Muscle layer of duodenum (tissue), 2 donors: ENCODE results near the gene PNO1.

Experiments
- H3K27ac ChIP-seq: one replicate; pipeline ENCODE4 v1.7.0; 2013; ENCODE audit warnings: mild to moderate bottlenecking, low read length
- H3K27me3 ChIP-seq: one replicate; pipeline ENCODE4 v1.7.0; 2013; ENCODE audit warnings: low read depth, mild to moderate bottlenecking, control low read depth, low read length
- H3K36me3 ChIP-seq, 2 donors: one replicate each; pipeline ENCODE4 v1.7.0; 2013; ENCODE audit warnings: low read length in 2 of 2, control low read depth in 1 of 2, mild to moderate bottlenecking in 1 of 2; ENCODE audit not compliant: insufficient read depth in 2 of 2, control insufficient read depth in 1 of 2
- H3K4me1 ChIP-seq, 2 donors: one replicate each; pipeline ENCODE4 v1.7.0; 2013; ENCODE audit warnings: low read length in 2 of 2, mild to moderate bottlenecking in 2 of 2, control low read depth in 1 of 2, moderate library complexity in 1 of 2; ENCODE audit not compliant: insufficient read depth in 2 of 2, control insufficient read depth in 1 of 2
- H3K4me3 ChIP-seq, 2 donors: one replicate each; pipeline ENCODE4 v1.7.0; 2013; ENCODE audit warnings: low read length in 2 of 2, low read depth in 1 of 2, mild to moderate bottlenecking in 1 of 2
- H3K9me3 ChIP-seq, 2 donors: one replicate each; pipeline ENCODE4 v1.7.0; 2013; ENCODE audit warnings: low read length in 2 of 2, control low read depth in 1 of 2, mild to moderate bottlenecking in 1 of 2; ENCODE audit not compliant: control insufficient read depth in 1 of 2
- donor health status: healthy.

Gene PNO1

DNA sequence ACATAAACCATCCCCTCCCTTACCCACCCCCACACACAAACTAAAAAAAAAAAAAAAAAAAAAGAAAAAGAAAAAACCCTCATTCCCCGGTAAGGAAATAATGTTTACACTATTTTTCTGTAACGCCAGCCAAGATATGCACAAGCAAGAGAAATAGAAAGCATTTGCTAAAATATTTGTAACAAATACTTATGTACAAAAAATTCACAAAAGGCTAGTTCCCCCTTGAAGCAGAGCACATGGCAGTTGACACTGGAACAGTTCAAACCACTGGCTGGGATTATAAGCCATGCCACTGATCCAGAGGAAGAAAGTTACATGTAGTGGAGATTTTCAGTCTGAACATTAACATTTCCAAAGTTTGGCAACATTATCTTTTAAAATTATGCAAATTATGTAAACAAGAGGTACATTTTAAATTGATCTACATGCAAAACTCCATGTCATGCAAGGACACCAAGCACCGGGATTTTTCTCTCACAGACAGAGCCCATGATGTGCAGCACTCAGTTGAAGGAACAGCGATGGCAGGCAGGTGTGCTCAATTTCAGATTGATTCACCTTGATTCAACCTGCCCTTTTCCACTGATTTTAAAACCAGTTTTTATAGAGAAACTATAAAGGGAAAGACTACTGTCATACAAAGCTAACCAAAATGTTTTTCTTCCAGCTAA is 21.4 kb downstream of the PNO1 start:
- H3K27ac ChIP-seq: no peak overlapping the region
- peaks cover 21 to 27% of the 10 kb centered on the region in 2 donors for H3K36me3 ChIP-seq
- H3K4me3 ChIP-seq: no peak overlapping the region
- H3K27me3 ChIP-seq: no peaks in the 10 kb centered on the region
- H3K4me1 ChIP-seq: peaks cover 0 to 11% of the 10 kb centered on the region in 2 donors
- no peaks in the 10 kb centered on the region for H3K9me3 ChIP-seq

DNA sequence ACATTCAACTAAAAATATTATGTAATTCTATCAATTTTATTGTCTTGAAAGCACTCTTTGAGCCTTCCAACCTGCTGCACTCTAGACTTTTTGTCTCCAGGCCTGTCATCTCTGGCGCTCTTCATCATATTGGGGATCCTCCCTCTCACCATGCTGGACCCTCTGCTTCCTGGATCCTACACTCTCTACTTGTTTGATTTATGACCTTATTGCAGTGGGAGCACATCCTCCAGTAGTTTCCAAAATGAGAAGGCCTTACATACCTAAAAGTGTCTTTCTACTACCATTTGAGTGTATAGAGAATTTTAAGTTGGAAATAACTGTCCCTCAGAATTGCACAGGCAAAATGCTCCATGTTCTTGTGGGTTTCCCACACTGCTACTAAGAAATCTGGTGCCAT is 25.2 kb downstream of the PNO1 start:
- no peak overlapping the region for H3K4me3 ChIP-seq
- H3K27ac ChIP-seq: no peak overlapping the region
- no peaks in the 10 kb centered on the region for H3K27me3 ChIP-seq
- H3K4me1 ChIP-seq: peaks cover 0 to 11% of the 10 kb centered on the region in 2 donors
- no peaks in the 10 kb centered on the region for H3K9me3 ChIP-seq
- H3K36me3 ChIP-seq: peaks cover 8 to 16% of the 10 kb centered on the region in 2 donors

DNA sequence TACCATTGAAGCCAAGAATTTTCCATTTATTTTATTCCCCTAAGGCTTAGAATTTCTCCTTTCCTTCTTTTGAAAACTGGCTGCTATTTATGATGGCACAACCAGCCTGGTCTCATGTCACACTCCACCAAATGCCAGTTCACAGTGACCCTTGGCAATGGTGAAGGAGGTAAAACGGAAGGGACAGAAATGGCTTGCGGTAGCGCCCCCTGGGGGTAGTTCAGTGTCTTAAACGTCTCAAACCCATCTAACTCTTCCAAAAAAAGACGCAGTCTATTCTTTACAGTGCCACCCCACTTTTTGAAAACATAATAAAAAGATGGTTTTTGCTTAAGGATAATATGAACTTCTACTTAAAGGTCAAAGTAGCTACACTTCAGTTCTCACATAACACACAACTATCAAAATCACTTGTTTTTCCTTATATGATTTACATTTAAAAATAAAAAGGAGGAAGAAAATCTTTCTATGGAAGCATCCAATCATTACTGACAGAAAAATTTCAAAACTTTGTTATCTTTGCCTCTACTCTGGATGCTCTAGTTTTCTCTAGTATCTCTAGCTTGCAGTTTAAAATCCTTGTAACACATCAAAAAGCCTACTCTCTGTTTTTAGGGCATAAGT is 28.0 kb downstream of the PNO1 start:
- peaks cover 7 to 15% of the 10 kb centered on the region in 2 donors for H3K36me3 ChIP-seq

DNA sequence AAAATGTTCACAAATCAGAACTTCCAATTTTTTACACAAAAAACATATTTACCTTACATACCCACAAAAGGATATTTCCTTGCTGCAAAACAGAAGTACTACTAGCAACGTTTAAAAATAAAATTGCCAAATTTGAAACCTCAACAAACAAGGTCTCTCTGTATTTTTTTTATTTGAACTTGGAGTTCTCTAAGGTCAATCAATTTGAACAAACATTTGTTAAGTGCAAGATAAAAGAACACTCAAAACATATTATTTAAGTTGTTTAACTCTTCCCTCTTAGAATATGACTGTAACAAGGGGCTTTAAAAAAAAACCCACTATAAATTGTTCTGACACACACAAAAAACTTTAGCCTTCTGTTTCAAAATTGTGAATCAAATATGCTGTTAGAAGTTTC is 29.6 kb downstream of the PNO1 start:
- peaks cover 7 to 13% of the 10 kb centered on the region in 2 donors for H3K36me3 ChIP-seq
- H3K27ac ChIP-seq: no peak overlapping the region
- H3K27me3 ChIP-seq: no peaks in the 10 kb centered on the region
- no peaks in the 10 kb centered on the region for H3K9me3 ChIP-seq
- no peak overlapping the region for H3K4me3 ChIP-seq
- no peaks in the 10 kb centered on the region for H3K4me1 ChIP-seq

More for the DNA sequence above, 28.0 kb downstream of the PNO1 start:
- Histone ChIP-seq H3K4me1 (no peaks in the 10 kb centered on the region), H3K4me3 (no peak overlapping the region), H3K9me3 (no peaks in the 10 kb centered on the region), H3K27me3 (no peaks in the 10 kb centered on the region), H3K27ac (no peak overlapping the region)

DNA sequence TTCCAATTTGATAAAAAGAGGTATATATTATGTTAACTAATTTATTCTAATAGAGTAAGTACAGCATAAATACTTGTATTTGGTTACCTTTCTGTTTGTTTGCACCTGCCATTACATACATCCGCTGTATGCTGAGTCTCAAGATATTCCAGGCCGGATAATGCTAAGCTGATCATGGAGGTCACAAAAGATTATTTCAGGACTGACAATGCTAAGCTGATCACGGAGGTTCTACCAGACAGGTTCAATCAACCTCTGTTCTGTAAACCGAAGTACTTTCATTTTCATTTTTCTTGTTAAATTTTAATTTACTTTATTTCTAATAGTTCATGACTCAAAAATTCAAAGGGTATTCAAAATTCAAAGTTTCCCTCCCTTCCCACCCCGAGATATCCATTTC is 31.1 kb downstream of the PNO1 start:
- no peaks in the 10 kb centered on the region for H3K27me3 ChIP-seq
- H3K4me3 ChIP-seq: no peak overlapping the region
- H3K9me3 ChIP-seq: no peaks in the 10 kb centered on the region
- H3K4me1 ChIP-seq: peaks cover 0 to 5% of the 10 kb centered on the region in 2 donors
- H3K27ac ChIP-seq: no peak overlapping the region
- H3K36me3 ChIP-seq: peaks cover 5 to 9% of the 10 kb centered on the region in 2 donors

DNA sequence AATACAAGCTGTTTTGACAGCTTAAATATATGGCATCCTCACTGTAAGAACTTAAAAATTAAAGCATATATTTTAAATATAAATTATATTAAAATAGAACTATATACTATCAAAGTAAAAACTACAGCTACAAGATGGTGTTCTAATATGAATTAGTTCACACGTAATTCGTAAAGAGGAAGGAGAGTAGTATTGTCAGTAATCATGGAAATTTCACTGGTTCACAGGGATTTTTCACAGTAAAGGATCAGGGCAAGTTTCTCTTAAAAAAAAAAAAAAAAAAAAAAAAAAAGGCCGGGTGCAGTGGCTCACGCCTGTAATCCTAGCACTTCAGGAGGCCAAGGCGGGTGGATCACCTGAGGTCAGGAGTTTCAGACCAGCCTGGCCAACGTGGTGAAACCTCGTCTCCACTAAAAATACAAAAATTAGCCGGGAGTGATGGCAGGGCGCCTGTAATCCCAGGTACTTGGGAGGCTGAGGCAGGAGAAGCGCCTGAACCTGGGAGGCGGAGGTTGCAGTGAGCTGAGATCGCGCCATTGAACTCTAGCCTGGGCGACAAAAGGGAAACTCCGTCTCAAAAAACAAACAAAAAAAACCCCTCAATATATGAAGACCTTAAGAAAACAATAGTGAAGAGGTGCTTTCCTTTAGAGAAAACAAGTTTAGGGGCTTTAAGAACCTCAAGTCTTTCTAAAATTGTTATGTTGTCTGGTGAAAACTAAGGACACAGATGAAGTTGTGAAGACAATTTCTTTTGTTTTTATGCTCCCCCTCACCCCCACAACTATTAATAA is 32.5 kb downstream of the PNO1 start:
- H3K4me1 ChIP-seq: peaks cover 6 to 8% of the 10 kb centered on the region in 2 donors
- no peaks in the 10 kb centered on the region for H3K9me3 ChIP-seq
- H3K27ac ChIP-seq: no peak overlapping the region
- H3K4me3 ChIP-seq: no peak overlapping the region
- peaks cover 0 to 6% of the 10 kb centered on the region in 2 donors for H3K36me3 ChIP-seq
- H3K27me3 ChIP-seq: no peaks in the 10 kb centered on the region

DNA sequence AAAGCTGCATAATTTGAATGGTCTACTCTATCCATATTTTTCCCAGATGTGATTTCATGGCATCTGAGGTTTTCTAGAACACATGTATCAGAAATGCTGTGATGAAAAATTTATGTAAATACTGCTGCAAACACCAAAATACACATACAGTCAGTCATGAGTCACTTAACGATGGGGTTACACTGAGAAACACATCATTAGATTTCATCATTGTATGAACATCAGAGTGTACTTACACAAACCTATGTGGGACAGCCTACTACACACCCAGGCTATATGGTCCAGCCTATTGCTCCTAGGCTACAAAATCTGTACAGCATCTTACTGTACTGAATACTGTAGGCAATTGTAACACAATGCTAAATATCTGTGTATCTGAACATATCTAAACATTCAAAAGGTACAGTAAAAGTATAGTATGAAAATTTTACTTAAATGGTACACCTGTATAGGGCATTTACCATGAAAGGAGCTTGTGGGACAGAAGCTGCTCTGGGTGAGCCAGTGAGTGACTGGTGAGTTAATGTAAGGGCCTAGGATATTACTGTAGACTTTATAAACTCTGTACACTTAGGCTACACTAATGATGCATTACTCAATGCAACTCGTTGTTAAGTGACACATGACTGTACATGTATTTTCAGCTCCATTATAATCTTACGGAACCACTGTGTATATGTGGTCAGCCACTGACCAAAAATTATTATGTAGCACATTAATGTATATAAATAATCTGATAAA is 33.5 kb downstream of the PNO1 start:
- no peak overlapping the region for H3K27ac ChIP-seq
- peaks cover 6 to 13% of the 10 kb centered on the region in 2 donors for H3K4me1 ChIP-seq
- no peak overlapping the region for H3K4me3 ChIP-seq
- H3K27me3 ChIP-seq: no peaks in the 10 kb centered on the region
- peaks cover 0 to 6% of the 10 kb centered on the region in 2 donors for H3K36me3 ChIP-seq
- H3K9me3 ChIP-seq: no peaks in the 10 kb centered on the region

DNA sequence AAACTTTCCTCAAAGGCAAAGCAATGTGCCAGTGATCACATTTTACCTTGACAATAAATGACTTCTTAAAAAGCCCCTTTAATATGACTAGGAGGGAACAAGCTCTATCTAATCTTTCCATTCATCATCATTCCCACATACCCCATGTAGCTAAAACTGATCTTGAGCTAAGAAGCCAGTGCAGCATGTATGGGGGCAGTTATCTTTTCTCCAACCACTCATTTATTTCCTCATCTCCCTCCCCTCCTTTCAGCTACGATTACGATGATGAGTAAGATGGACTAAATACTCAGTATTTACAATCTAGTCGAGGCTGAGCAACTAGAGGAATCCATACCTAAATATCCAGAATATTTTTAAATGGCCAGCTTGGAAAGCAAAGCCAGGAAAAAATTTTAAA is 35.5 kb downstream of the PNO1 start:
- Histone ChIP-seq H3K36me3 (no peaks in the 10 kb centered on the region), H3K9me3 (no peaks in the 10 kb centered on the region), H3K27ac (no peak overlapping the region), H3K4me3 (no peak overlapping the region), H3K4me1 (peaks cover 13 to 19% of the 10 kb centered on the region in 2 donors), H3K27me3 (no peaks in the 10 kb centered on the region)

DNA sequence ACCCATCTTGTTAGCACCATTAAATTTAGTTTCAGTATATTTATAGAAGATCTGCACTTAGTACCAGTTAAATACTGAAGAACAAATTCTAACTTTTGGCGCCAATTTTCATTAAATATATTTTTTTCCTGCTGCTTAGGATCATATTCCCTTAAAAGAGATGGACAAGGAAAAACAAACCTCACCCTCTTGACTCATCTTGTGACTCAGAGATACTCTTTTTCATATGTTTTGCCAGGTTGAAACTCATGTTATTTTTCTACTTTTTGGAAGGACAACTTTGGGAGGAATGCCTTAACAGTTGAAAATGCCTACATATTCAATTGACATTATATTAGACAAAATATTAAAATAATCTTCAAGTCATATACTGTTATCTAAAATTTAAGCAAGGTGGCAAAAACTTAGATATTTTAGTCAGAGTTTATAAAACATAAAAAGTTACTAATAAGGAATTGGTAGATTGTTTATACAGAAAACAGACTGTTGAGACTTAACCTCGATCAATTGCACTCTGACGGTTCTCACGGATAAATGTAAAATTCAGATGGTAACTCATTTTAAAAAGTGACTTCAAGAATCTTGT is 36.2 kb downstream of the PNO1 start:
- no peaks in the 10 kb centered on the region for H3K36me3 ChIP-seq
- H3K4me3 ChIP-seq: no peak overlapping the region
- H3K27ac ChIP-seq: no peak overlapping the region
- H3K27me3 ChIP-seq: no peaks in the 10 kb centered on the region
- peaks cover 13 to 19% of the 10 kb centered on the region in 2 donors for H3K4me1 ChIP-seq
- no peaks in the 10 kb centered on the region for H3K9me3 ChIP-seq

DNA sequence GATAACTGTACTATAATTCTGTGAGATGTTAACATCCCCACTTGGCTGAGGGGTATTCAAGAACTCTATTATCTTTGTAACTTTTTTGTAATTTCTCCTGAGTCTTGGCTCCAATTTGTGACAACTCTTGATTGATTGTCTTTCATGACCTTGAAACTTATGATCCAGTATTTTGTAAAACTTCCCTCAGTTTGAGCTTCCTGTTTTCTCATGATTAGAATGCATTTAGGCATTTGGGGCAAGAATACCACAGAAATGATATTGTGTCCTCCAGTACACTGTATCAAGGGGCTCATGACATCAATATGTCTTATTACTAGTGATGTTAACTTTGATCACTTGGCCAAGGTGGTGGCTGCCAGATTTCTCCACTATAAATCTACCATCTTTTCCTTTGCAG is 37.4 kb downstream of the PNO1 start:
- Histone ChIP-seq H3K4me1 (peaks cover 13 to 19% of the 10 kb centered on the region in 2 donors), H3K27ac (no peak overlapping the region), H3K4me3 (no peak overlapping the region), H3K36me3 (no peaks in the 10 kb centered on the region), H3K27me3 (no peaks in the 10 kb centered on the region), H3K9me3 (no peaks in the 10 kb centered on the region)
